Neural progenitor cell (in vitro differentiated cells): Measurements from ENCODE around the gene ITCH. TPM values are rescaled to one million over a fixed set of nuclear protein-coding genes. Genes with fewer than 3 reads are reported as not detected.

Source experiments
- DNase-seq: peaks from one replicate; pipeline ENCODE4 v3.0.0-alpha.2; 2016; ENCODE audit warnings: low spot score
- H2AFZ ChIP-seq: fragments of 200-600 bp; sonication (generic); replicated peaks from 2 replicates; pipeline ENCODE4 v1.6.1; 2016; ENCODE audit warnings: antibody characterized with exemption
- H3F3A ChIP-seq: fragments of 200-600 bp; sonication (generic); 2 replicates; pipeline ENCODE4 v1.6.1; 2016; ENCODE audit warnings: antibody characterized with exemption, low read depth
- H3K27ac ChIP-seq: fragments of 200-600 bp; sonication (generic); 2 replicates; pipeline ENCODE4 v1.5.1; 2016; ENCODE audit warnings: mild to moderate bottlenecking
- H3K27me3 ChIP-seq: fragments of 200-600 bp; sonication (generic); 2 replicates; pipeline ENCODE4 v1.6.1; 2016; ENCODE audit warnings: mild to moderate bottlenecking, moderate library complexity
- H3K36me3 ChIP-seq: fragments of 200-600 bp; sonication (generic); 2 replicates; pipeline ENCODE4 v1.5.1; 2016
- H3K4me1 ChIP-seq: fragments of 200-600 bp; sonication (generic); 2 replicates; pipeline ENCODE4 v1.6.1; 2016; ENCODE audit warnings: mixed run types
- H3K4me2 ChIP-seq: fragments of 200-600 bp; sonication (generic); 2 replicates; pipeline ENCODE4 v1.6.1; 2016
- H3K4me3 ChIP-seq: fragments of 200-600 bp; sonication (generic); 2 replicates; pipeline ENCODE4 v1.5.1; 2016
- H3K79me2 ChIP-seq: fragments of 200-600 bp; sonication (generic); 2 replicates; pipeline ENCODE4 v1.6.1; 2016; ENCODE audit warnings: low read depth
- H3K9ac ChIP-seq: fragments of 200-600 bp; sonication (generic); 2 replicates; pipeline ENCODE4 v1.6.1; 2016
- H3K9me3 ChIP-seq: fragments of 200-600 bp; sonication (generic); 2 replicates; pipeline ENCODE4 v1.5.1; 2016; ENCODE audit warnings: low read depth
- H4K20me1 ChIP-seq: fragments of 200-600 bp; sonication (generic); 2 replicates; pipeline ENCODE4 v1.6.1; 2016; ENCODE audit warnings: low read depth
- H3K27ac Mint-ChIP-seq: 3 replicates; pipeline ENCODE4 v1.8.0; 2021; ENCODE audit warnings: mixed read lengths
- H3K27me3 Mint-ChIP-seq: 2 replicates; pipeline ENCODE4 v1.8.0; 2022; ENCODE audit warnings: low read depth, mild to moderate bottlenecking, inconsistent platforms, moderate library complexity, mixed read lengths; ENCODE audit not compliant: insufficient read depth
- H3K36me3 Mint-ChIP-seq: 3 replicates; pipeline ENCODE4 v1.8.0; 2021; ENCODE audit warnings: mixed read lengths
- H3K4me1 Mint-ChIP-seq: 3 replicates; pipeline ENCODE4 v1.8.0; 2021; ENCODE audit warnings: mixed read lengths
- H3K4me3 Mint-ChIP-seq: 3 replicates; pipeline ENCODE4 v1.8.0; 2021; ENCODE audit warnings: mild to moderate bottlenecking, moderate library complexity, mixed read lengths
- H3K9me3 Mint-ChIP-seq: 3 replicates; pipeline ENCODE4 v1.8.0; 2020; ENCODE audit warnings: mixed read lengths
- EZH2 ChIP-seq: fragments of 200-600 bp; sonication (generic); IDR thresholded peaks from 2 replicates; pipeline ENCODE4 v1.6.1; 2017; ENCODE audit warnings: antibody characterized with exemption, mild to moderate bottlenecking, moderate library complexity
- EZH2phosphoT487 ChIP-seq: fragments of 200-600 bp; sonication (generic); IDR thresholded peaks from 2 replicates; pipeline ENCODE4 v1.6.1; 2017; ENCODE audit warnings: antibody characterized with exemption
- total RNA-seq: library from RNA; depleted of rRNA; stranded (reverse); fragments of >200 nt; gene quantifications from 2 replicates; pipeline ENCODE4 v1.2.3, GENCODE V29; 2015; ENCODE audit warnings: low replicate concordance
- TF ChIP-seq, protein P1 (sequence below): fragments of 200-600 bp; sonication (generic); IDR thresholded peaks from 2 replicates; pipeline ENCODE4 v1.5.1; 2017; ENCODE audit warnings: antibody characterized with exemption, mild to moderate bottlenecking

The ITCH gene
- total RNA-seq, result 47.4 and 55.2 TPM in 2 replicates

DNA sequence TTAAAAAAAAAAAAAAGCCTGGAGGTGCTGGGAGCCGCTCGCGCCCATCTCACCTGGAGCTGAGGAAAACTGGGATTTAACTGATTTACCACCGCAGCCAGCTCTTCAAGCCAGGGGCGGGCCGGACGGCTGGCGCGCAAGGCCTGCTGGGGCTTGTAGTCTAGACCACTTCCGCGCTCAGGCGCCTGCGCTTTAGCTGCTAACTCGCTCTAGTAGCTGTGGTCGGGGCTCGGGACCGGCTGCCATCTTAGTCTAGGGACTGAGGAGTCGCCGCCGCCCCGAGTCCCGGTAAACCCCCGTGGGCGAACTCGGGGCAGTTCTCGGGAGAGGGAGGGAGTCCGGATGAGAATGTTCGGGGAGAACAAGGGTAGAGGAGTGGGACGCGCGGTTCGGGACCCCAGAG, at the start of gene ITCH:
ITCH (plus strand) TSS at position 212 of the 403 bp plus-strand sequence. CDS start 30,539 bp downstream, outside the sequence.
- DNase-seq, result peak; percentile 98
- Histone ChIP-seq H2AFZ (peak within 1 kb of the TSS; percentile 94), H3K27ac (peak within 1 kb of the TSS; percentile 33), H3F3A (no peaks in the 10 kb centered on the region), H3K4me3 (peak within 1 kb of the TSS; percentile 100), H3K4me1 (peaks cover 4% of the 10 kb centered on the region), H4K20me1 (peaks cover 42% of the 10 kb centered on the region), H3K79me2 (peaks cover 49% of the 10 kb centered on the region), H3K9ac (peak within 1 kb of the TSS; percentile 93), H3K27me3 (no peaks in the 10 kb centered on the region), H3K4me2 (peak within 1 kb of the TSS; percentile 83), H3K9me3 (no peaks in the 10 kb centered on the region), H3K36me3 (no peaks in the 10 kb centered on the region)
- peak within 1 kb of the TSS; percentile 99 for H3K27ac Mint-ChIP-seq
- TF ChIP-seq EZH2phosphoT487 (no peak), EZH2 (no peak)
- TF ChIP-seq, protein P1, sequence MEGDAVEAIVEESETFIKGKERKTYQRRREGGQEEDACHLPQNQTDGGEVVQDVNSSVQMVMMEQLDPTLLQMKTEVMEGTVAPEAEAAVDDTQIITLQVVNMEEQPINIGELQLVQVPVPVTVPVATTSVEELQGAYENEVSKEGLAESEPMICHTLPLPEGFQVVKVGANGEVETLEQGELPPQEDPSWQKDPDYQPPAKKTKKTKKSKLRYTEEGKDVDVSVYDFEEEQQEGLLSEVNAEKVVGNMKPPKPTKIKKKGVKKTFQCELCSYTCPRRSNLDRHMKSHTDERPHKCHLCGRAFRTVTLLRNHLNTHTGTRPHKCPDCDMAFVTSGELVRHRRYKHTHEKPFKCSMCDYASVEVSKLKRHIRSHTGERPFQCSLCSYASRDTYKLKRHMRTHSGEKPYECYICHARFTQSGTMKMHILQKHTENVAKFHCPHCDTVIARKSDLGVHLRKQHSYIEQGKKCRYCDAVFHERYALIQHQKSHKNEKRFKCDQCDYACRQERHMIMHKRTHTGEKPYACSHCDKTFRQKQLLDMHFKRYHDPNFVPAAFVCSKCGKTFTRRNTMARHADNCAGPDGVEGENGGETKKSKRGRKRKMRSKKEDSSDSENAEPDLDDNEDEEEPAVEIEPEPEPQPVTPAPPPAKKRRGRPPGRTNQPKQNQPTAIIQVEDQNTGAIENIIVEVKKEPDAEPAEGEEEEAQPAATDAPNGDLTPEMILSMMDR, result no peak
- H3K9me3 Mint-ChIP-seq, result peaks cover 2% of the 10 kb centered on the region
- peaks cover 16% of the 10 kb centered on the region for H3K36me3 Mint-ChIP-seq
- H3K4me3 Mint-ChIP-seq, result peak within 1 kb of the TSS; percentile 100
- peaks cover 3% of the 10 kb centered on the region for H3K27me3 Mint-ChIP-seq
- H3K4me1 Mint-ChIP-seq, result peaks cover 27% of the 10 kb centered on the region

DNA sequence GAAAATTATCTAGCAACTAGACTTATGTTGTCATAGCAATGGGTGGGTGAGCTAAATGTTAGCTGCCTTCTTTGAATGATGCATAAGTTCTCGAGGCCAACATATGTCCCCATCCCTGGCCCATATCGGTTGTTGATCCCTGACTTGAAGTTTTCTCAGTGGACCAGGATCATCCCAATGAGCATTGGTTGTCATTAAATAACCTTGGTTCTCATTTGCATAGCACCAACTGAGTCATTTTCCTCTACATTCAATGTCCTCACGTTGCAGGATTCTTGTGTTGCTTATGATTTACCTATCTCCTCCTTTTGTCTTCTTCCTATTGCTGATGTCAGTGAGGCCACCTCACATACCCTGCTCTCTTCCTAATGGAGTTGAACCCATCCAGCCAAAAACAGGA, 47.8 kb upstream of the ITCH start:
- no peaks in the 10 kb centered on the region for H3K36me3 Mint-ChIP-seq
- Histone ChIP-seq H3K36me3 (no peaks in the 10 kb centered on the region), H3K4me1 (peaks cover 10% of the 10 kb centered on the region), H3K4me3 (no peak overlapping the region), H4K20me1 (peaks cover 3% of the 10 kb centered on the region), H3K27me3 (peaks cover 16% of the 10 kb centered on the region), H3K9me3 (no peaks in the 10 kb centered on the region), H3F3A (peaks cover 21% of the 10 kb centered on the region), H2AFZ (no peak overlapping the region), H3K79me2 (no peaks in the 10 kb centered on the region), H3K4me2 (no peak overlapping the region), H3K27ac (no peak overlapping the region), H3K9ac (no peak overlapping the region)
- TF ChIP-seq EZH2phosphoT487 (no peak), EZH2 (no peak)
- TF ChIP-seq, protein P1, result no peak
- H3K9me3 Mint-ChIP-seq, result no peaks in the 10 kb centered on the region
- H3K4me1 Mint-ChIP-seq, result peaks cover 23% of the 10 kb centered on the region
- peaks cover 12% of the 10 kb centered on the region for H3K27me3 Mint-ChIP-seq
- DNase-seq, result no peak
- no peak overlapping the region for H3K4me3 Mint-ChIP-seq
- no peak overlapping the region for H3K27ac Mint-ChIP-seq

DNA sequence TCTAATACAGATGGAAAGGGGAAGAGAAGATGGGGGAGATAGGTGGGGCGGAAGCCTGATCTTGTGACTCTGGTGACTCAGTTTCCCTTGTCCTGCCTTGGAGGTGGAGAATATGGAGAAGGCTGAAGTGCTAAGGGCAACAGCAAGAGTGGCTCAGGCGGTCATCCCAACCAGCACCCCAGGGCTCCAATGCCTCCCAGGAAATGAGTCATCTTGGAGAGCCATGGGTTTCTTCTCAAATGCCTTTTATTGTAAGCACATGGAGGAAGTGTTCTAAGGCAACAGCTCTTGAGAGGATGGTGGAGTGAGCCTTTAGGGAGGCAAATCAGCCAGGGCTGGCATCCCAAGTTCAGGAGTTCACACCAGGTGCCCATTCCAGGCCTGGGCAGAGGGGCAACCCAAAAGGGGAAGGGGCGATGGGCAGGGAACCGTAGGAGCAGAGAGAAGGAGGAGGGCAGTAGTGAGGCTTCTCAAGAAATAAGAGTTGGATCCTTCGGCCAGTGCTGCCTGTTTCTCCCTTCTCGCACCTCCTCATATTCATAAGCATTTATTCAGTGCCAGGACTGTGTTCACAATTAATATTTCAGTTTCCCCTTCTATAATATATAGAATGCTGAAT, 46.8 kb upstream of the ITCH start:
- Histone ChIP-seq H3K27me3 (peaks cover 13% of the 10 kb centered on the region), H4K20me1 (peaks cover 3% of the 10 kb centered on the region), H3K79me2 (no peaks in the 10 kb centered on the region), H3K27ac (no peak overlapping the region), H2AFZ (no peak overlapping the region), H3K4me3 (no peak overlapping the region), H3K9ac (no peak overlapping the region), H3K9me3 (no peaks in the 10 kb centered on the region), H3F3A (peaks cover 11% of the 10 kb centered on the region), H3K36me3 (no peaks in the 10 kb centered on the region), H3K4me2 (no peak overlapping the region), H3K4me1 (peaks cover 6% of the 10 kb centered on the region)
- no peaks in the 10 kb centered on the region for H3K36me3 Mint-ChIP-seq
- H3K4me3 Mint-ChIP-seq, result no peak overlapping the region
- DNase-seq, result no peak
- H3K27ac Mint-ChIP-seq, result no peak overlapping the region
- TF ChIP-seq EZH2, result no peak
- TF ChIP-seq EZH2phosphoT487, result no peak
- TF ChIP-seq, protein P1, result no peak
- peaks cover 19% of the 10 kb centered on the region for H3K4me1 Mint-ChIP-seq
- H3K9me3 Mint-ChIP-seq, result no peaks in the 10 kb centered on the region
- peaks cover 10% of the 10 kb centered on the region for H3K27me3 Mint-ChIP-seq
